ENCODE measurements around the gene SLC38A4.
"Not testable (repeated sequence)": the region's sequence is repeated elsewhere in the genome, so short reads cannot be mapped to it uniquely, and the experiment has no call there.

SLC38A4 gene

GRCh38 chr12:46773586-46774321, 52.0 kb downstream of the SLC38A4 start:
- DNase-seq: no peak

DNA sequence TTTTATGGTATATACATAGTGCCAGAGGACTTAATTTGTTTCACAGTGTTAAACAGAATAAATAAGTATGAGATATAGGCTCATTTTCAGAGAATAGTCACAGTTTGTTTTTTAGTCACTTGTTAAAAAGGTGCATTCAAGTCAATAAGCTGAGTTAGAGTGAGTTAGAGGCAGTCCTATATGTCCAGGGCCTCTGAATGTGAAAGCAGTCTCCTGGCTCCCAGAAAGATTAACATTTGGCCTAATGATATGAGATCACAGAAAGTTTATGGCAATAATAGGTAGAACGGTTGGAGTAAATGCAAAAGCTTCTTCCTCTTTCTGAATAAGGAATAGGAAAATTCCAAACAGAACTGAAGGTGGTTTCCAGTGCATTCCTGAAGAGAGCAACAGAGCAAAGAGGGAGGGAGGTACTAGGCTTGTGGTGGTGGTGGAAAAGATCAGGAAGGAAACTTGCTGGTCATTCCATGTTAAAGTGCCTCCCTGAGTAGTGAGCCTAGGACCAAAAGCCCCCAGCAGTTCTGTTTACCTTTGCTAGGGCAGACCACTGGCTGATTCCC, 54.4 kb downstream of the SLC38A4 start:
- DNase-seq: no peak

- DNase-seq: no peak
Measured at GRCh38 chr12:46770501-46771183, 55.2 kb downstream of the SLC38A4 start.

GRCh38 chr12:46764005-46764404, 61.8 kb downstream of the SLC38A4 start:
- no peak for DNase-seq

- no peak for DNase-seq
Measured at GRCh38 chr12:46763230-46763629, 62.6 kb downstream of the SLC38A4 start.

DNA sequence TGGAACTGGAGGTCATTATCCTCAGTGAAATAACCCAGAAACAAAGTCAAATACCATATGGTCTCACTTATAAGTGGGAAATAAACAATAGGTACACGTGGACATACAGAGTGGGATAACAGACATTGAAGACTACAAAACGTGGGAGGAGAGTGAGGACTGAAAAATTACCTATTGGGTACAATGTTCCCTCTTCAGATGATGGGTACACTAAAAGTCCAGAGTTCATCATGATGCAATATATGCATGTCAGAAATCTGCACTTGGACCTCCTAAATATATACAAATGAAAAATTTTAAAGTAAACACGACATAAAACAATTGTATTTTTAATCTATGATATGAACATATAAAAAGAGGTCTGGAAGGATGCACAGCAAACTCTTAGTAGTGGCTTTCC, 71.2 kb downstream of the SLC38A4 start:
- DNase-seq: no peak

DNA sequence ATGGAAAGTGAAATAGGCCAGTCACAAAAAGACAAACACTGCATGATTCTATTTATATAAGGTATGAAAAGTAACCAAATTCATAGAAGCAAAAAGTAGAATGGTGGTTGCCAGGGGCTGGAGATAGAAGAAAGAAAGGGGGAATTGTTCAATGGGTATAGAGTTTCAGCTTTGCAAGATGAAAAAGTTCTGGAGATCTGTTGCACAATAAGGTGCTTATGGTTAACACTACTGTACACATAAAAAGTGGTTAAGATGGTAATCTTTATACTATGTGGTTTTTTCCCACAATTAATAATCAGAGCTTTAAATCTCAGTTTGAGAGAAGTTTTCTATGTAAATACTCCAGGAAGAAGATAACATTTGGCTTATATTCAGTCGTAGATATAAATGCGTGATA, 73.4 kb downstream of the SLC38A4 start:
- no peak for DNase-seq

DNA sequence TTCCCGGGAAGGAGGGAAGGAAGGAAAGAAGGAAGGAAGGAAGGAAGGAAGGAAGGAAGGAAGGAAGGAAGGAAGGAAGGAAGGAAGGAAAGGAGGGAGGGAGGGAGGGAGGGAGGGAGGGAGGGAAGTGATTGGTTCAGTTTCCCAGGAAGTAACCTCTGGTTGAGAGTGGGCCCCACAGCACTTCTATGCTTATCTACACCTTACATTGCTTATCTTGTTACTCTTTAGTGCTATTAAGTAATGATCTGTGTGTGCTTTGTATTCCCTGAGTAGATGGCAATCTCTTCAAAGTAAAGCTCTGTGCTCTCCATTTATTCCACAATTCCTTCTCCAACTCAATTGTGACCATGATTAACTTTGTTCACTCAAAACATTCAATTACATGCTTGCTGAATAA, 74.6 kb downstream of the SLC38A4 start:
- no peak for DNase-seq

DNA sequence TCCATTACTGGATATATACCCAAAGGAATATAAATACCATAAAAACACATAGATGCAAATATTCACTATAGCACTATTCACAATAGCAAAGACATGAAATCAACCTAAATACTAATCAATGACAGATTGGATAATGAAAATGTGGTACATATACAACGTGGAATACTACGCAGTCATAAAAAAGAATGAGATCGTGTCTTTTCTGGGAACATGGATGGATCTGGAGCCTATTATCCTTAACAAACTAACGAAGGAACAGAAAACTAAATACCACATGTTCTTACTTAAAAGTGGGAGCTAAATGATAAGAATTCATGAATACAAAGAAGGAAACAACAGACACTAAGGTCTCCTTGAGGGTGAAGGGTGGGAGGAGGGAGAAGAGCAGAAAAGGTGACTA, 76.5 kb downstream of the SLC38A4 start:
- DNase-seq: no peak

GRCh38 chr12:46744283-46744682, 81.5 kb downstream of the SLC38A4 start:
- no peak for DNase-seq

GRCh38 chr12:46743456-46743855, 82.3 kb downstream of the SLC38A4 start:
- no peak for DNase-seq

- DNase-seq: not testable (repeated sequence)
Measured at GRCh38 chr12:46742271-46742670, 83.5 kb downstream of the SLC38A4 start.

GRCh38 chr12:46725332-46725731, 100.5 kb downstream of the SLC38A4 start:
- DNase-seq: no peak

DNA sequence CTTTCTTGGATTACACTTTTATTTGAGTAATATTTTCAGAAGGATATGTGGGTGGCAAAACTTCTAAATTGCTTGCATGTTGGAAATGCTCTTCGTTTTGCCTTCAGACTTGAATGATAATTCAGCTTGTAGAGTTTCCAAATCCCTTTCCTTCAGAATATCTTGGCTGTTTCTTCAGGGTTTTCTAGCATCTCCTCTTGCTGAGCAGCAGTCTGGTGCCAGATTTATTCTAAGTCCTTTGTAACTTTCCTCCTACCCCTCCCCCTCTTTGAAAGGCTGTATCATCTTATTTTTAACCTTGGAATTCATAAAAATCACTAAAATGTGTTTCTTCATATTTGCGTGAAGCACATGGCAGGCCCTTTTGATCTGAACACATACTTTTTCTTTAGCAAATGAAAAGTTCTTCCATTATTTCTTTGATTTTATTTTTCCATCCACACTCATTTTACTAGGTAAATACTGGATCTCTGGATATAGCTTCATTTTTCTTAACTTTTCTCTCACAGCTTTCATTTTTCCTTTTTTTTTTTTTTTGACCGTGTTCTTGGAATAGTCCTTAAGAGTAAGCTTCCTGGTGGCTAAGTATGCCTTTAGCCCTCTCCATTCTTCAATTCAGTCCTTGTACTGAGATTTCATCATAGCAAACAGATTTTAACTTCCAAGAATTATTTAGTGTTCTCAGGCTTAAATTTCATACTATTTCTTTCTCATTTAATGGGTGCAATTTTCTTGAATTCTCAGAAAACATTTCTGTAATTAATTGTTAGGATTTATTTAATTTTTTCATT, 102.0 kb downstream of the SLC38A4 start:
- DNase-seq: no peak

DNA sequence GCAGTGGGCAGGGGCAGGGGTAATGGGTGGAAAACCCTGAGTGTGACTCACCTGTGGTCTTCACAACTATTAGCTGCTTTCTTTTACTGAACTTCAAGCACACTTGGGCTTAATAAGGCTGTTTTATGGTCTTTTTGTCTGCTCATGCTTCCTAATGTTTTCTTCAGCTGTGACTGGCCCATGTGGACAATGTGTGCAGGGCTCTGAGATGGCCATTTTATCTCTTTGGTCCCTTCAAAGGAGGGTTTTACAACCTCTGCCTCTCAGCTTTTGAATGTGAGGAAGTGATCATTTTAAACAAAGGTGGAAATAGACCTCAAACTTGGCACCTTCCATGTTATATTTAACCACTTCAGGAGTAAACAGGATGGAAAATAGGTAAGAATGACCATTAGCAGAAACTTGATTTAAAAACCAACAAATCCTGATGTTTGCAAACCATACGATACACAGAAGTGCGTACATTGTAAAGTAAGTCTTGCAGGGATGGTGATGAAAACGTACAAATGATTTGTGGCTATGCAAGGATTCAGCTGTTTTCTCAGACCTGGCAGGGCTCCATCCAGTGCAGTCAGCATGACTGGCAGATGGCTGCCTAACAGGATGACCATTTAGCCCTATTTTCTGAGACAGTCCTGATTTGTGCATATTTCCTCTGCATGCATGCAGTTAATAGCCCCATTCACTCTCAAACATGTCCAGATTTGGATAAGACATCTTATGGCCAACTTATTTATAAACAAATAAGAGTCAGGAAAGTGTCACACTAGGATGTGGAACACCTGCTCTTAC, 103.2 kb downstream of the SLC38A4 start:
- no peak for DNase-seq

DNA sequence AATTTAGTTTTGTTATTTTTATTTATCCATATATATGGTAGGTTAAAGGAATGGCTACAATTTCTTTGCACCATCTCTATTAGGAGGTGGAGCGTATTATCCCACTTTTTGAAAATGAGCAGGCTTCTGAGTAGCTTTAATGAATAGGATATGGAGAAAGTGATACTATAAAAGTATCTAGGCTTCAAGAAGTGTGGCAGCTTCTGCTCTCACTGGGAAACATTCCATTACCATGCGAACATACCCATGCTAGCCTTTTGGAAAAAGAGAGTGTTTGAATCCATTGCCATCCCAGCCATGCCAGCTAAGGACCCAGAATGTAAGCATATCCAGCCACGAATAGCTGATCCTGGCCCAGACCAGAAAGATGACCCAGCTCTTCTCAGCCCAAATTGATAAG, 107.3 kb downstream of the SLC38A4 start:
- no peak for DNase-seq

DNA sequence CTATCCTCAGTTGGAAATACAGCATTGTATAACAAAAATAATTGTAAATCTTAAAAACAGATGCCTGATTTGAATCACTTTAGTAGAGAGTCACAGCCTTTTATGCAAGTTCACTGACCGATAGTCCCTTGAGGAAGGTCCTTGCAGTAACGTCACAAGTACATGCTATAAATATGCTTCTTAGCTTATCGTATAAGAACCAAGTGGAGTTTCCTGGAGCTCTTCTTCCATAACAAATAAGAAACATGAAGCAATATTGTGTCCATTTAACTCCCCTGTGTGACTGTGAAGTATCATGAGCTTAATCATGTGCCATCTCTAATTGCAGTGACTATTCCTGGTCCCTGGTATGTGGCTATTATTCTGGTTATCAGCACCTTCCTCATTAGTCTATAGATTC, 107.9 kb downstream of the SLC38A4 start:
- no peak for DNase-seq

GRCh38 chr12:46717159-46717558, 108.6 kb downstream of the SLC38A4 start:
- DNase-seq: no peak

All from NCI-H226 (cell line).